ENCODE results near the gene TMEM164.

TMEM164 gene

GRCh38 chrX:110004731-110005369 is 1.9 kb downstream of the TMEM164 start:
- Histone ChIP-seq H3K4me3 (ENCODE audit: low read depth, low read length) (no peak overlapping the region), H3K4me1 (ENCODE audit: control insufficient read depth, insufficient read depth, low read length) (peaks cover 19% of the 10 kb centered on the region), H3K27me3 (ENCODE audit: control insufficient read depth, insufficient read depth, low read length) (peaks cover 20% of the 10 kb centered on the region), H3K36me3 (ENCODE audit: control insufficient read depth, insufficient read depth, low read length) (peaks cover 3% of the 10 kb centered on the region; the same call in 1 of the 2 replicates), H3K27ac (ENCODE audit: low read depth, low read length) (no peak overlapping the region), H3K9ac (ENCODE audit: low read depth, low read length) (no peak overlapping the region), H3K9me3 (ENCODE audit: control insufficient read depth, insufficient read depth, low read length) (no peaks in the 10 kb centered on the region)

- H3K27ac ChIP-seq (ENCODE audit: low read depth, low read length) = no peak overlapping the region
- H3K9ac ChIP-seq (ENCODE audit: low read depth, low read length) = no peak overlapping the region
- no peak overlapping the region for H3K4me3 ChIP-seq (ENCODE audit: low read depth, low read length)
- peaks cover 3% of the 10 kb centered on the region; the same call in 1 of the 2 replicates for H3K36me3 ChIP-seq (ENCODE audit: control insufficient read depth, insufficient read depth, low read length)
- no peaks in the 10 kb centered on the region for H3K9me3 ChIP-seq (ENCODE audit: control insufficient read depth, insufficient read depth, low read length)
- H3K4me1 ChIP-seq (ENCODE audit: control insufficient read depth, insufficient read depth, low read length) = peaks cover 26% of the 10 kb centered on the region
- H3K27me3 ChIP-seq (ENCODE audit: control insufficient read depth, insufficient read depth, low read length) = peaks cover 10% of the 10 kb centered on the region
Observed at GRCh38 chrX:110006161-110006560, 3.2 kb downstream of the TMEM164 start.

- no peak overlapping the region for H3K4me3 ChIP-seq (ENCODE audit: low read depth, low read length)
- H3K9me3 ChIP-seq (ENCODE audit: control insufficient read depth, insufficient read depth, low read length) = no peaks in the 10 kb centered on the region
- no peak overlapping the region for H3K27ac ChIP-seq (ENCODE audit: low read depth, low read length)
- peaks cover 4% of the 10 kb centered on the region; the same call in 1 of the 2 replicates for H3K36me3 ChIP-seq (ENCODE audit: control insufficient read depth, insufficient read depth, low read length)
- H3K27me3 ChIP-seq (ENCODE audit: control insufficient read depth, insufficient read depth, low read length) = peaks cover 6% of the 10 kb centered on the region; the same call in 1 of the 2 replicates
- peaks cover 23% of the 10 kb centered on the region for H3K4me1 ChIP-seq (ENCODE audit: control insufficient read depth, insufficient read depth, low read length)
- no peak overlapping the region for H3K9ac ChIP-seq (ENCODE audit: low read depth, low read length)
Observed at GRCh38 chrX:110006821-110007375, 4.0 kb downstream of the TMEM164 start.

GRCh38 chrX:110008011-110008635 is 5.2 kb downstream of the TMEM164 start:
- Histone ChIP-seq H3K4me3 (ENCODE audit: low read depth, low read length) (no peak overlapping the region), H3K36me3 (ENCODE audit: control insufficient read depth, insufficient read depth, low read length) (peaks cover 8% of the 10 kb centered on the region; the same call in 1 of the 2 replicates), H3K4me1 (ENCODE audit: control insufficient read depth, insufficient read depth, low read length) (peaks cover 23% of the 10 kb centered on the region), H3K27ac (ENCODE audit: low read depth, low read length) (no peak overlapping the region), H3K9me3 (ENCODE audit: control insufficient read depth, insufficient read depth, low read length) (no peaks in the 10 kb centered on the region), H3K9ac (ENCODE audit: low read depth, low read length) (no peak overlapping the region), H3K27me3 (ENCODE audit: control insufficient read depth, insufficient read depth, low read length) (peaks cover 6% of the 10 kb centered on the region; the same call in 1 of the 2 replicates)

- Histone ChIP-seq H3K27ac (ENCODE audit: low read depth, low read length) (no peak overlapping the region), H3K36me3 (ENCODE audit: control insufficient read depth, insufficient read depth, low read length) (0 out of 2 replicates have a peak, but pooled peaks cover 8% of the 10 kb centered on the region), H3K27me3 (ENCODE audit: control insufficient read depth, insufficient read depth, low read length) (no peaks in the 10 kb centered on the region), H3K4me3 (ENCODE audit: low read depth, low read length) (no peak overlapping the region), H3K4me1 (ENCODE audit: control insufficient read depth, insufficient read depth, low read length) (peaks cover 23% of the 10 kb centered on the region), H3K9ac (ENCODE audit: low read depth, low read length) (no peak overlapping the region), H3K9me3 (ENCODE audit: control insufficient read depth, insufficient read depth, low read length) (no peaks in the 10 kb centered on the region)
Observed at GRCh38 chrX:110012818-110013485, 10.0 kb downstream of the TMEM164 start.

- no peak overlapping the region for H3K27ac ChIP-seq (ENCODE audit: low read depth, low read length)
- no peak overlapping the region for H3K9ac ChIP-seq (ENCODE audit: low read depth, low read length)
- H3K27me3 ChIP-seq (ENCODE audit: control insufficient read depth, insufficient read depth, low read length) = no peaks in the 10 kb centered on the region
- H3K4me3 ChIP-seq (ENCODE audit: low read depth, low read length) = no peak overlapping the region
- 0 out of 2 replicates have a peak, but pooled peaks cover 8% of the 10 kb centered on the region for H3K36me3 ChIP-seq (ENCODE audit: control insufficient read depth, insufficient read depth, low read length)
- peaks cover 23% of the 10 kb centered on the region for H3K4me1 ChIP-seq (ENCODE audit: control insufficient read depth, insufficient read depth, low read length)
- H3K9me3 ChIP-seq (ENCODE audit: control insufficient read depth, insufficient read depth, low read length) = no peaks in the 10 kb centered on the region
Observed at GRCh38 chrX:110013968-110014367, 11.1 kb downstream of the TMEM164 start.

GRCh38 chrX:110015032-110015431 is 12.1 kb downstream of the TMEM164 start:
- Histone ChIP-seq H3K4me1 (ENCODE audit: control insufficient read depth, insufficient read depth, low read length) (peaks cover 21% of the 10 kb centered on the region), H3K27me3 (ENCODE audit: control insufficient read depth, insufficient read depth, low read length) (no peaks in the 10 kb centered on the region), H3K9ac (ENCODE audit: low read depth, low read length) (no peak overlapping the region), H3K36me3 (ENCODE audit: control insufficient read depth, insufficient read depth, low read length) (0 out of 2 replicates have a peak, but pooled peaks cover 8% of the 10 kb centered on the region), H3K9me3 (ENCODE audit: control insufficient read depth, insufficient read depth, low read length) (no peaks in the 10 kb centered on the region), H3K27ac (ENCODE audit: low read depth, low read length) (no peak overlapping the region), H3K4me3 (ENCODE audit: low read depth, low read length) (no peak overlapping the region)

GRCh38 chrX:110015915-110016314 is 13.0 kb downstream of the TMEM164 start:
- H3K9me3 ChIP-seq (ENCODE audit: control insufficient read depth, insufficient read depth, low read length) = no peaks in the 10 kb centered on the region
- H3K27me3 ChIP-seq (ENCODE audit: control insufficient read depth, insufficient read depth, low read length) = no peaks in the 10 kb centered on the region; the same call in 1 of the 2 replicates
- H3K4me3 ChIP-seq (ENCODE audit: low read depth, low read length) = no peak overlapping the region
- H3K9ac ChIP-seq (ENCODE audit: low read depth, low read length) = no peak overlapping the region
- peaks cover 16% of the 10 kb centered on the region for H3K36me3 ChIP-seq (ENCODE audit: control insufficient read depth, insufficient read depth, low read length)
- no peak overlapping the region for H3K27ac ChIP-seq (ENCODE audit: low read depth, low read length)
- H3K4me1 ChIP-seq (ENCODE audit: control insufficient read depth, insufficient read depth, low read length) = peaks cover 15% of the 10 kb centered on the region; the same call in 1 of the 2 replicates

- Histone ChIP-seq H3K4me3 (ENCODE audit: low read depth, low read length) (no peak overlapping the region), H3K27ac (ENCODE audit: low read depth, low read length) (no peak overlapping the region), H3K27me3 (ENCODE audit: control insufficient read depth, insufficient read depth, low read length) (peaks cover 6% of the 10 kb centered on the region), H3K36me3 (ENCODE audit: control insufficient read depth, insufficient read depth, low read length) (peaks cover 32% of the 10 kb centered on the region), H3K4me1 (ENCODE audit: control insufficient read depth, insufficient read depth, low read length) (peaks cover 9% of the 10 kb centered on the region; the same call in 1 of the 2 replicates), H3K9me3 (ENCODE audit: control insufficient read depth, insufficient read depth, low read length) (no peaks in the 10 kb centered on the region), H3K9ac (ENCODE audit: low read depth, low read length) (no peak overlapping the region)
Observed at GRCh38 chrX:110020536-110020935, 17.6 kb downstream of the TMEM164 start.

- Histone ChIP-seq H3K9me3 (ENCODE audit: control insufficient read depth, insufficient read depth, low read length) (no peaks in the 10 kb centered on the region), H3K36me3 (ENCODE audit: control insufficient read depth, insufficient read depth, low read length) (peaks cover 32% of the 10 kb centered on the region), H3K4me3 (ENCODE audit: low read depth, low read length) (no peak overlapping the region), H3K4me1 (ENCODE audit: control insufficient read depth, insufficient read depth, low read length) (peaks cover 12% of the 10 kb centered on the region), H3K27me3 (ENCODE audit: control insufficient read depth, insufficient read depth, low read length) (peaks cover 6% of the 10 kb centered on the region), H3K27ac (ENCODE audit: low read depth, low read length) (no peak overlapping the region), H3K9ac (ENCODE audit: low read depth, low read length) (no peak overlapping the region)
Observed at GRCh38 chrX:110021258-110022022, 18.5 kb downstream of the TMEM164 start.

Measured in HUES48 (cell line).